ENCODE results near the gene FANCB.

- no peak for TF ChIP-seq RAD21 (IDR thresholded peaks at IDR 0.05; ENCODE audit: low read length)
- no peak for TF ChIP-seq CTCF (IDR thresholded peaks at IDR 0.05)
- no peak for TF ChIP-seq TAF1 (IDR thresholded peaks at IDR 0.05; ENCODE audit: borderline replicate concordance, low read depth, low read length)
- no peak for TF ChIP-seq MAX (IDR thresholded peaks at IDR 0.05; ENCODE audit: low read depth)
- no peak for TF ChIP-seq GABPA (IDR thresholded peaks at IDR 0.05; ENCODE audit: low read depth)
- TF ChIP-seq YY1 (IDR thresholded peaks at IDR 0.05; ENCODE audit: low read depth) = no peak
- no peak for TF ChIP-seq REST (IDR thresholded peaks at IDR 0.05; ENCODE audit: low read depth, low read length)
- no peak for TF ChIP-seq NFIC (IDR thresholded peaks at IDR 0.05; ENCODE audit: borderline replicate concordance)
- no peak for TF ChIP-seq EP300 (IDR thresholded peaks at IDR 0.05; ENCODE audit: borderline replicate concordance in 1 of 2, low read depth in 1 of 2, low read length in 1 of 2)
- TF ChIP-seq TCF12 (IDR thresholded peaks at IDR 0.05) = no peak
These were observed 43.2 kb downstream of the FANCB start for GRCh38 chrX:14829643-14830042.
